GM12801 (cell line): ENCODE data around the gene STPG2.

Experiments
- CTCF ChIP-seq: IDR thresholded peaks from one replicate; pipeline ENCODE4 v1.5.1; 2011; ENCODE audit warnings: control low read depth; ENCODE audit not compliant: insufficient read length; ENCODE audit errors: extremely low read depth

Gene STPG2

GRCh38 chr4:97866821-97867556 is 276.3 kb downstream of the STPG2 start:
- no peak for TF ChIP-seq CTCF

GRCh38 chr4:97851115-97851514 is 292.2 kb downstream of the STPG2 start:
- TF ChIP-seq CTCF = no peak

GRCh38 chr4:97845758-97846157 is 297.5 kb downstream of the STPG2 start:
- no peak for TF ChIP-seq CTCF

GRCh38 chr4:97841512-97841911 is 301.8 kb downstream of the STPG2 start:
- no peak for TF ChIP-seq CTCF

- TF ChIP-seq CTCF = no peak
Observed at GRCh38 chr4:97836662-97837061, 306.6 kb downstream of the STPG2 start.

- no peak for TF ChIP-seq CTCF
Observed at GRCh38 chr4:97828646-97829045, 314.6 kb downstream of the STPG2 start.

GRCh38 chr4:97819294-97819693 is 324.0 kb downstream of the STPG2 start:
- TF ChIP-seq CTCF = no peak
